GM12872 (cell line): ENCODE results near the gene ABLIM3.

Experiments
- CTCF ChIP-seq: IDR thresholded peaks from 3 replicates; pipeline ENCODE4 v1.5.1; 2011; ENCODE audit warnings: low read depth, mild to moderate bottlenecking, low read length, moderate library complexity; ENCODE audit not compliant: insufficient read depth

ABLIM3 gene

GRCh38 chr5:149141224-149141956 is at the start of gene ABLIM3:
Gene ABLIM3 (plus strand): TSS chr5:149141493. CDS start chr5:149142096, 603 bp downstream.
- peak; percentile 80 for TF ChIP-seq CTCF

- TF ChIP-seq CTCF: no peak
These were observed 47.7 kb upstream of the ABLIM3 start for GRCh38 chr5:149093625-149094024.

DNA sequence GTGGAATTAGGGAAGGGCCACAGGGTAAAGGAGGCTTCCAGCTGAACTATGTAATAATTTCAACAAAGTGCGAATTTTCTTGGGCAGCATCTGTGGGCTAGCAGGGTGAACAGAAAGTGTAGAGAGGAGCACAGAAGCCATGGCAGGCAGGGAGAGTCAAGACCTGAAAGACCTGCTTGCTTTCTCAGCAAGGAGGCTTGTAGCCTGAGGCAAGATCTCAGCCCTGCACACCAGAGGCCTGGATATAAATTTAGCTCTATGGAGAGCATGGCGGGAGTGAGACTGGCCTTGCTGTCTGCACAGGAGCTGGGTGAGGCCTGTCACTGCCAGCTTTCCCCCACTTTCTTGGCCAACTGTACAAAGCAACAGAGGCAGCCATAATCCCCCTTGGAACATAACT is 46.3 kb upstream of the ABLIM3 start:
- no peak for TF ChIP-seq CTCF

GRCh38 chr5:149099920-149100319 is 41.4 kb upstream of the ABLIM3 start:
- TF ChIP-seq CTCF: no peak

DNA sequence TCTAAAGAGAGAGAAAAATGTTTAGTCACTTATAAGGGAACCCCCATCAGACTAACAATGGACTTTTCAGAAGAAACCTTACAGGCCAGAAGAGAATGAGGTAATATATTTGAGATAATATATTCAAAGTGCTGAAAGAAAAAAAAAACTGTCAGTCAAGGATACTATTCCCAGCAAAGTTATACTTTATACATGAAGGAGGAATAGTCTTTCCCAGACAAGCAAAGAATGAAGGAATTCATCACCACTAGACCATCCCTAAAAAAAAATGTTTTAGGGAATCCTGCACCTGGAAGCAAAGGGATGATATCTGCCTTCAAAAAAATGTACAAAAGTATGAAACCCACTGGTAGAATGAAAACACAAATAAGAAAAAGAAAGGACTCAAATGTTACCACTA is 41.0 kb upstream of the ABLIM3 start:
- TF ChIP-seq CTCF: no peak

GRCh38 chr5:149108651-149109280 is 32.5 kb upstream of the ABLIM3 start:
- TF ChIP-seq CTCF: no peak

GRCh38 chr5:149110406-149110805 is 30.9 kb upstream of the ABLIM3 start:
- no peak for TF ChIP-seq CTCF
